Upper lobe of right lung (tissue), 1 donor: Measurements from ENCODE around the gene P2RY14. TPM values are rescaled to one million over a fixed set of nuclear protein-coding genes. Genes with fewer than 3 reads are reported as not detected.

ENCODE experiments used
- ATAC-seq: fragments of 200-7000 bp; cut with Tn5 transposase; one replicate; pipeline ENCODE4 v1.9.1; 2020; ENCODE audit warnings: mild to moderate bottlenecking, moderate library complexity
- DNase-seq: peaks from one replicate; pipeline ENCODE4 v3.0.0-alpha.2; 2020
- H3K27ac ChIP-seq: fragments of 200-600 bp; one replicate; pipeline ENCODE4 v1.8.0; 2022
- H3K27me3 ChIP-seq: fragments of 200-600 bp; one replicate; pipeline ENCODE4 v1.8.0; 2022; ENCODE audit warnings: mild to moderate bottlenecking
- H3K36me3 ChIP-seq: fragments of 200-600 bp; one replicate; pipeline ENCODE4 v1.8.0; 2022
- H3K4me1 ChIP-seq: fragments of 200-600 bp; one replicate; pipeline ENCODE4 v1.8.0; 2022
- H3K4me3 ChIP-seq: fragments of 200-600 bp; one replicate; pipeline ENCODE4 v1.8.0; 2022; ENCODE audit warnings: mild to moderate bottlenecking
- H3K9me3 ChIP-seq: fragments of 200-600 bp; one replicate; pipeline ENCODE4 v1.8.0; 2022
- intact Hi-C: fragments of 100-400 bp; cut with DNase I; formaldehyde crosslinking; loops from one replicate; pipeline ENCODE4 v1.11.0; 2022
- total RNA-seq: library from RNA; stranded (reverse); fragmentation: NEBNext Ultra II Directional; extraction: Animal tissue kit (Norgen Biotek cat#: 25700); gene quantifications from one replicate; pipeline ENCODE4 v1.2.1, GENCODE V29; 2021
- TF ChIP-seq, protein P1 (sequence below): fragments of 200-600 bp; IDR thresholded peaks from one replicate; pipeline ENCODE4 v1.8.0; 2022; ENCODE audit warnings: antibody characterized with exemption
- donor health status: DM: no; HTN: yes; CAD: no; lungs with severe emphysema.

The P2RY14 gene
- total RNA-seq, 1 donor from 2014 or later: 7.2 TPM

DNA sequence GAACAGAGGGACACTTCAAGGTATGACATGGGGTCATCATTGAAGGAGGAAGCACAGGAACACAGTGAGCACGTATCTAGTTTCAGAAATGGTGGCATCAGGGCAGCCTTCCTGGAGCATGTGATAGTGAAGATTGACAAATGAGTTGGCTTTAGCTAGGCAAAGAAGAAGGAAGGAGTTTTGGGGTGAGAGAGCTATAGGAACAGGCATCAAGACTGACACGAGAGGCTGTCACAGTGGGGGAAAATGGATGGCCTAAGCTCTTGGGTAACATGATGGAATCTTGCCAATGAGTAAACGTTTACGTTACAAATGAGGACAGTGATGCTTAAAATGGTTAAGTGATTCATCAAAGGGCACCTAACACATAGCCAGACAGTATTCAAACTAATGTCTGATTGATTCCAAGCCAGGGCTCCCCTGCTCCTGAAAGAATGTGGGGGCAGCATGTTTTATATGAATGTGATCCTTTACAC, 52.2 kb downstream of the P2RY14 start:
- Histone ChIP-seq H3K36me3 (no peaks in the 10 kb centered on the region), H3K27ac (no peak overlapping the region), H3K4me1 (no peaks in the 10 kb centered on the region), H3K9me3 (no peaks in the 10 kb centered on the region), H3K27me3 (no peaks in the 10 kb centered on the region), H3K4me3 (no peak overlapping the region)
- ATAC-seq (no peak), DNase-seq (no peak)
- TF ChIP-seq, protein P1, sequence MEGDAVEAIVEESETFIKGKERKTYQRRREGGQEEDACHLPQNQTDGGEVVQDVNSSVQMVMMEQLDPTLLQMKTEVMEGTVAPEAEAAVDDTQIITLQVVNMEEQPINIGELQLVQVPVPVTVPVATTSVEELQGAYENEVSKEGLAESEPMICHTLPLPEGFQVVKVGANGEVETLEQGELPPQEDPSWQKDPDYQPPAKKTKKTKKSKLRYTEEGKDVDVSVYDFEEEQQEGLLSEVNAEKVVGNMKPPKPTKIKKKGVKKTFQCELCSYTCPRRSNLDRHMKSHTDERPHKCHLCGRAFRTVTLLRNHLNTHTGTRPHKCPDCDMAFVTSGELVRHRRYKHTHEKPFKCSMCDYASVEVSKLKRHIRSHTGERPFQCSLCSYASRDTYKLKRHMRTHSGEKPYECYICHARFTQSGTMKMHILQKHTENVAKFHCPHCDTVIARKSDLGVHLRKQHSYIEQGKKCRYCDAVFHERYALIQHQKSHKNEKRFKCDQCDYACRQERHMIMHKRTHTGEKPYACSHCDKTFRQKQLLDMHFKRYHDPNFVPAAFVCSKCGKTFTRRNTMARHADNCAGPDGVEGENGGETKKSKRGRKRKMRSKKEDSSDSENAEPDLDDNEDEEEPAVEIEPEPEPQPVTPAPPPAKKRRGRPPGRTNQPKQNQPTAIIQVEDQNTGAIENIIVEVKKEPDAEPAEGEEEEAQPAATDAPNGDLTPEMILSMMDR: no peak
- intact Hi-C loops: loop anchor here (10.0 kb wide), 1 partner anchor 59 kb away; no protein-coding TSS in a partner anchor

DNA sequence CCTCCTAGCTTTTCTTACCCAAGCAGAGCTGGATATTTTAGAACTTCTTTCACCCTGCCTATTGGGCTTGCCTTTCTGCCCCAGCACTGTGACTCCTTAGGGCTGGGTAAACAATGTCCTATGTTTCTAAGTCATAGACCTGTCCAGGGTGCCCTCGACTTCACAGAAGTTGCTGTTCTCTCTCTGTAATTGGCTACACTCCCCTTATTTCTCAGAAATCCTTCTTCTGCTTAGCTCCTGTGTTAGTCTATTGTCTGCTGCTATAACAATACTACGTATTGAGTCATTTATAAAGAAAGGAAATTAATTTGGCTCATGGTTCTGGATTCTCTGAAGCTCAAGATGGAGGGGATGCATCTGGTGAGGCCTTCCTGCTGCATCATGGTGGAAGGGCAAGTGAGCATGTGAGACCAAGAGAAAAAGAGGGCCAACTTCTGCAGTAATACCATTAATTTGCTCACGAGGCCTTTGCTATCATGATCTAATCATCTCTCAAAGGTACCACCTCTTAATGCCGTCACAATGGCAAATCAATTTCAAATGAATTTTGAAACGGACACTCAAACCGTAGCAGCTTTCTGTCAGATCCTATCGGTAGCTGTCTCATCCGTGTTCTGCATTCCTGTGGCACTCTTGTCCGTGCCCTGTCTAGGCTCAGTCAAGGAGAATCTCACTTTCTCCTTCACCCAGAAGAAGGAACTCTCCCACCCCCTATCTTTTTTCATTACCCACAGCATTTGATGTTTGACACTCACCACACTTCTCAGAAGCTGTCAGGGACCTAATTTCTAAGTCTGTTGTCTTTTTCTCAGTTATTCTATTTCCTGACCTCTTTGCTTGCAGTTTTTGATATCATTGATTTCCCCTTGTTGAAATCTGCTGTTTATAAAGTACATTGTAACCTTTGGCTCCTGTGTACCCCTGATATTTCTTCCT, 53.0 kb downstream of the P2RY14 start:
- Histone ChIP-seq H3K27me3 (no peaks in the 10 kb centered on the region), H3K36me3 (no peaks in the 10 kb centered on the region), H3K9me3 (no peaks in the 10 kb centered on the region), H3K27ac (no peak overlapping the region), H3K4me1 (no peaks in the 10 kb centered on the region), H3K4me3 (no peak overlapping the region)
- no peak for ATAC-seq
- DNase-seq: no peak
- TF ChIP-seq, protein P1: no peak
- intact Hi-C loops: loop anchor here (10.0 kb wide), 1 partner anchor 59 kb away; no protein-coding TSS in a partner anchor

DNA sequence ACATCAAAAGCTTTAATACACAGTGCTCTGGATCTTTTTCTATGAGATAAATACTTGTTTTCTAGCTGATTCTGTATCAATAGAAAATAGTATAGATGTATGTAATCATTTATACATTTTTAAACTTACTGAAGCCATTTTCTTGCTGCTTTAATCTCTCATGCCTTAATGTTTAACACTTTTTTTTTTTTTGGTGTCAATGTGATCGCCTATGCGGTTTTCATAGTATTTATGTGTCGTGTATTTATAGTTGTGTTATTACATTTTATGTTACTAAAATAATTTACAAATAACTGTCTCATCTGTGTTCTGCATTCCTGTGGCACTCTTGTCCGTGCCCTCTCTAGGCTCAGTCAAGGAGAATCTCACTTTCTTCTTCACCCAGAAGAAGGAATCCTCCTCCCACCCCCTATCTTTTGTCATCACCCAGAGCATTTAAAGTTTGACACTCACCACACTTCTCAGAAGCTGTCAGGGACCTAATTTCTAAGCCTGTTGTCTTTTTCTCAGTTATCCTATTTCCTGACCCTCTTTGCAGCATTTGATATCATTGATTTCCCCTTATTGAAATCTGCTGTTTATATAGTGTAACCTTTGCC, 54.0 kb downstream of the P2RY14 start:
- no peaks in the 10 kb centered on the region for H3K9me3 ChIP-seq
- TF ChIP-seq, protein P1: no peak
- DNase-seq: no peak
- H3K4me3 ChIP-seq: no peak overlapping the region
- H3K36me3 ChIP-seq: no peaks in the 10 kb centered on the region
- H3K27ac ChIP-seq: no peak overlapping the region
- no peaks in the 10 kb centered on the region for H3K27me3 ChIP-seq
- no peak for ATAC-seq
- no peaks in the 10 kb centered on the region for H3K4me1 ChIP-seq
- intact Hi-C loops: loop anchor here (10.0 kb wide), 1 partner anchor 60 kb away; no protein-coding TSS in a partner anchor

DNA sequence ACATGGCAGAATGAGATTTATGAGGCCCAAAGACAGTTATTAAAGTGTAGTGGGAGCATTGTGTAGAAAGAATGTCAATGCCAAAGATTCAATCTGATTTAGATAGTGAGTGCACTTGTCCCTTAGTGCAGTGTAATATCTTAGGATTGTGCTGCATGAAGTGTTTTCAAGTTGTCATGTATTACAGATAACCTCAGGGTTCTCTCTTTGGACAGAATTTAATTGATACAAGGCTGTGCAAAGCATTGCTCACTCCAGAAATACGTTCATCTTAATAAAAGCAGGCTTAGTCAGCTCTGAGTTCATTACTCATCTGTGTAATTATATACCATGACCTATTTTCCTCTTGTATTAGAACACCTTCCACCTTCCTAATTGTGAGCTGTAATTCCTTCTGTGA, 59.3 kb downstream of the P2RY14 start:
- intact Hi-C loops: no loop called here
- Histone ChIP-seq H3K36me3 (no peaks in the 10 kb centered on the region), H3K27me3 (no peaks in the 10 kb centered on the region), H3K4me1 (no peaks in the 10 kb centered on the region), H3K27ac (no peak overlapping the region), H3K4me3 (no peak overlapping the region), H3K9me3 (no peaks in the 10 kb centered on the region)
- ATAC-seq (no peak), DNase-seq (no peak)
- TF ChIP-seq, protein P1: no peak

DNA sequence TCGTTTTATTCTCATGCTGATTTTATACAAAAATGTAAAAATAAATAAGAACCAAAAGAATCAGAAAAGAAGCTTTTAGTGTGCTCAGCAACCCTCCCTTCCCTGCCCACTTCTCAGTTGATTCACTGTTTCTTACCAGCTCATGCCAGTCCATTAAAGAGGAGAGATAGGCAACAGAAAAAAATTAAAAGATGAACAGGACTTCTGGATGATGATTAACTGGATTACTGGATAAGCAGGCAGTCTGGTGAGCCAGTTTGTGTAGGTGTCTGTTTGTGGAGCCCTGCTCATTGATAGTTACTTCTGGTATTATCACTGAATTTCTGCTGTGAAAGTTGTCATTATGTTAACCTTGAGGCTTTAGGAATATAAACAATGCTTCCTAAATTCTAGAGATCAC, 60.2 kb downstream of the P2RY14 start:
- Histone ChIP-seq H3K27me3 (no peaks in the 10 kb centered on the region), H3K27ac (no peak overlapping the region), H3K4me1 (no peaks in the 10 kb centered on the region), H3K4me3 (no peak overlapping the region), H3K36me3 (no peaks in the 10 kb centered on the region), H3K9me3 (no peaks in the 10 kb centered on the region)
- TF ChIP-seq, protein P1: no peak
- no peak for ATAC-seq
- DNase-seq: no peak
- intact Hi-C loops: no loop called here
